Naive B cell (primary cell): ENCODE results near the gene BTBD17. TPM values are rescaled to one million over a fixed set of nuclear protein-coding genes. Genes with fewer than 3 reads are reported as not detected.

Source experiments
- ATAC-seq, 2 donors: fragments of 150-1000 bp; cut with Tn5 transposase; 2 replicates each; pipeline ENCODE4 v1.10.0; 2021; ENCODE audit warnings: low read depth in 2 of 2, mild to moderate bottlenecking in 2 of 2, moderate library complexity in 2 of 2
- DNase-seq: peaks from one replicate; pipeline ENCODE4 v3.0.0; 2022
- H3K27ac Mint-ChIP-seq, 6 donors: one replicate each; pipeline ENCODE4 v1.8.0; 2020 to 2022; ENCODE audit warnings: mild to moderate bottlenecking in 6 of 6, mixed read lengths in 6 of 6, moderate library complexity in 5 of 6, inconsistent platforms in 2 of 6
- H3K27me3 Mint-ChIP-seq, 3 donors: one replicate each; pipeline ENCODE4 v1.8.0; 2021 to 2022; ENCODE audit warnings: mixed read lengths in 3 of 3, mild to moderate bottlenecking in 1 of 3
- H3K36me3 Mint-ChIP-seq, 2 donors: one replicate each; pipeline ENCODE4 v1.8.0; 2020 to 2022; ENCODE audit warnings: mixed read lengths in 2 of 2, inconsistent platforms in 1 of 2, mild to moderate bottlenecking in 1 of 2
- H3K4me1 Mint-ChIP-seq, 3 donors: one replicate each; pipeline ENCODE4 v1.8.0; 2020 to 2022; ENCODE audit warnings: mixed read lengths in 3 of 3, inconsistent platforms in 1 of 3, mild to moderate bottlenecking in 1 of 3, moderate library complexity in 1 of 3
- H3K4me3 Mint-ChIP-seq, 8 donors: one replicate each; pipeline ENCODE4 v1.8.0; 2020 to 2022; ENCODE audit warnings: mild to moderate bottlenecking in 8 of 8, mixed read lengths in 8 of 8, moderate library complexity in 8 of 8, inconsistent platforms in 2 of 8
- H3K9me3 Mint-ChIP-seq, 7 donors: one replicate each; pipeline ENCODE4 v1.8.0; 2020 to 2022; ENCODE audit warnings: mixed read lengths in 7 of 7, mild to moderate bottlenecking in 5 of 7, inconsistent platforms in 2 of 7, moderate library complexity in 1 of 7
- polyA plus RNA-seq, 6 donors: library from polyadenylated mRNA; unstranded; fragments of 300-500 nt; fragmentation: Illumina TruSeq; gene quantifications; one replicate each; pipeline ENCODE4 v1.2.3, GENCODE V29; 2021; ENCODE audit warnings: low read depth in 6 of 6

BTBD17 gene
- polyA plus RNA-seq, 6 donors from 2014 or later: not detected

- DNase-seq (no peak), ATAC-seq (no peak)
- peaks cover 10 to 28% (median 27%) of the 10 kb centered on the region in 3 donors for H3K27me3 Mint-ChIP-seq
- peaks cover 0 to 5% of the 10 kb centered on the region in 2 donors for H3K36me3 Mint-ChIP-seq
- peaks cover 0 to 10% (median 0%) of the 10 kb centered on the region in 7 donors for H3K9me3 Mint-ChIP-seq
- H3K4me3 Mint-ChIP-seq: no peak overlapping the region
- H3K27ac Mint-ChIP-seq: no peak overlapping the region
- no peaks in the 10 kb centered on the region for H3K4me1 Mint-ChIP-seq
These were observed 32.7 kb upstream of the BTBD17 start for GRCh38 chr17:74394275-74394950.

GRCh38 chr17:74393346-74393942, 31.8 kb upstream of the BTBD17 start:
- Mint-ChIP-seq H3K9me3 (peaks cover 0 to 10% (median 0%) of the 10 kb centered on the region in 7 donors), H3K4me3 (no peak overlapping the region), H3K36me3 (peaks cover 0 to 5% of the 10 kb centered on the region in 2 donors), H3K27ac (no peak overlapping the region), H3K27me3 (peaks cover 10 to 34% (median 27%) of the 10 kb centered on the region in 3 donors), H3K4me1 (no peaks in the 10 kb centered on the region)
- DNase-seq: no peak
- no peak for ATAC-seq

GRCh38 chr17:74392848-74393247, 31.2 kb upstream of the BTBD17 start:
- ATAC-seq (no peak), DNase-seq (no peak)
- no peak overlapping the region for H3K27ac Mint-ChIP-seq
- peaks cover 0 to 5% of the 10 kb centered on the region in 2 donors for H3K36me3 Mint-ChIP-seq
- peaks cover 0 to 10% (median 0%) of the 10 kb centered on the region in 7 donors for H3K9me3 Mint-ChIP-seq
- no peaks in the 10 kb centered on the region for H3K4me1 Mint-ChIP-seq
- peaks cover 10 to 34% (median 27%) of the 10 kb centered on the region in 3 donors for H3K27me3 Mint-ChIP-seq
- no peak overlapping the region for H3K4me3 Mint-ChIP-seq

- H3K4me1 Mint-ChIP-seq: no peaks in the 10 kb centered on the region
- H3K27ac Mint-ChIP-seq: no peak overlapping the region
- peaks cover 0 to 10% (median 0%) of the 10 kb centered on the region in 7 donors for H3K9me3 Mint-ChIP-seq
- ATAC-seq (no peak), DNase-seq (no peak)
- H3K27me3 Mint-ChIP-seq: peaks cover 10 to 34% (median 31%) of the 10 kb centered on the region in 3 donors
- no peak overlapping the region for H3K4me3 Mint-ChIP-seq
- peaks cover 0 to 5% of the 10 kb centered on the region in 2 donors for H3K36me3 Mint-ChIP-seq
These were observed 30.1 kb upstream of the BTBD17 start for GRCh38 chr17:74391771-74392170.

- Mint-ChIP-seq H3K4me1 (no peaks in the 10 kb centered on the region), H3K36me3 (peaks cover 0 to 5% of the 10 kb centered on the region in 2 donors), H3K9me3 (peaks cover 0 to 10% (median 0%) of the 10 kb centered on the region in 7 donors), H3K4me3 (no peak overlapping the region), H3K27ac (peak overlapping the region in 2 of 6 donors; percentile 26 to 38), H3K27me3 (peaks cover 10 to 38% (median 34%) of the 10 kb centered on the region in 3 donors)
- ATAC-seq (no peak), DNase-seq (no peak)
These were observed 29.3 kb upstream of the BTBD17 start for GRCh38 chr17:74390680-74391653.

GRCh38 chr17:74389937-74390679, 28.4 kb upstream of the BTBD17 start:
- Mint-ChIP-seq H3K27ac (peak overlapping the region in 2 of 6 donors; percentile 26 to 61), H3K4me3 (no peak overlapping the region), H3K36me3 (peaks cover 0 to 5% of the 10 kb centered on the region in 2 donors), H3K9me3 (peaks cover 0 to 10% (median 0%) of the 10 kb centered on the region in 7 donors), H3K27me3 (peaks cover 10 to 39% (median 34%) of the 10 kb centered on the region in 3 donors), H3K4me1 (no peaks in the 10 kb centered on the region)
- ATAC-seq (no peak), DNase-seq (no peak)

GRCh38 chr17:74389084-74389753, 27.6 kb upstream of the BTBD17 start:
- Mint-ChIP-seq H3K27ac (no peak overlapping the region), H3K27me3 (peaks cover 13 to 42% (median 32%) of the 10 kb centered on the region in 3 donors), H3K4me3 (no peak overlapping the region), H3K36me3 (peaks cover 0 to 5% of the 10 kb centered on the region in 2 donors), H3K9me3 (peaks cover 0 to 10% (median 0%) of the 10 kb centered on the region in 7 donors), H3K4me1 (no peaks in the 10 kb centered on the region)
- no peak for ATAC-seq
- no peak for DNase-seq

- H3K4me1 Mint-ChIP-seq: no peaks in the 10 kb centered on the region
- peaks cover 0 to 5% of the 10 kb centered on the region in 2 donors for H3K36me3 Mint-ChIP-seq
- no peak overlapping the region for H3K27ac Mint-ChIP-seq
- ATAC-seq: no peak
- H3K4me3 Mint-ChIP-seq: peak overlapping the region in 1 of 8 donors; percentile 65
- H3K9me3 Mint-ChIP-seq: peaks cover 0 to 10% (median 0%) of the 10 kb centered on the region in 7 donors
- peaks cover 13 to 45% (median 39%) of the 10 kb centered on the region in 3 donors for H3K27me3 Mint-ChIP-seq
- no peak for DNase-seq
These were observed 25.9 kb upstream of the BTBD17 start for GRCh38 chr17:74387365-74388218.

GRCh38 chr17:74386386-74386785, 24.7 kb upstream of the BTBD17 start:
- peak overlapping the region in 1 of 6 donors; percentile 7 for H3K27ac Mint-ChIP-seq
- ATAC-seq: no peak

GRCh38 chr17:74385201-74385600, 23.5 kb upstream of the BTBD17 start:
- Mint-ChIP-seq H3K27ac (no peak overlapping the region), H3K4me3 (no peak overlapping the region)

More at GRCh38 chr17:74386386-74386785, 24.7 kb upstream of the BTBD17 start:
- no peaks in the 10 kb centered on the region for H3K4me1 Mint-ChIP-seq
- H3K36me3 Mint-ChIP-seq: peaks cover 0 to 2% of the 10 kb centered on the region in 2 donors
- peaks cover 9 to 47% (median 41%) of the 10 kb centered on the region in 3 donors for H3K27me3 Mint-ChIP-seq
- DNase-seq: no peak
- no peak overlapping the region for H3K4me3 Mint-ChIP-seq
- peaks cover 0 to 6% (median 0%) of the 10 kb centered on the region in 7 donors for H3K9me3 Mint-ChIP-seq

GRCh38 chr17:74383141-74383540, 21.5 kb upstream of the BTBD17 start:
- H3K36me3 Mint-ChIP-seq: no peaks in the 10 kb centered on the region
- H3K4me3 Mint-ChIP-seq: no peak overlapping the region
- H3K27me3 Mint-ChIP-seq: peaks cover 3 to 53% (median 32%) of the 10 kb centered on the region in 3 donors
- no peaks in the 10 kb centered on the region for H3K4me1 Mint-ChIP-seq
- no peak for DNase-seq
- ATAC-seq: no peak
- H3K27ac Mint-ChIP-seq: no peak overlapping the region
- H3K9me3 Mint-ChIP-seq: peaks cover 0 to 2% (median 0%) of the 10 kb centered on the region in 7 donors

More at GRCh38 chr17:74385201-74385600, 23.5 kb upstream of the BTBD17 start:
- H3K36me3 Mint-ChIP-seq: no peaks in the 10 kb centered on the region
- H3K9me3 Mint-ChIP-seq: peaks cover 0 to 2% (median 0%) of the 10 kb centered on the region in 7 donors
- H3K27me3 Mint-ChIP-seq: peaks cover 3 to 48% (median 37%) of the 10 kb centered on the region in 3 donors
- DNase-seq (no peak), ATAC-seq (no peak)
- H3K4me1 Mint-ChIP-seq: no peaks in the 10 kb centered on the region
